ENCODE measurements around the gene CITED2.

Gene CITED2

GRCh38 chr6:139325686-139326085 lies 48.8 kb downstream of the CITED2 start:
- DNase-seq: no peak

GRCh38 chr6:139325125-139325524 lies 49.3 kb downstream of the CITED2 start:
- DNase-seq: peak; percentile 66

- DNase-seq: no peak
Observed at GRCh38 chr6:139324301-139324555, 50.2 kb downstream of the CITED2 start.

- peak; percentile 57 for DNase-seq
Observed at GRCh38 chr6:139323511-139324300, 50.7 kb downstream of the CITED2 start.

Data from hematopoietic multipotent progenitor cell treated with erythropoietin and hydrocortisone succinate and interleukin-3 and kit ligand, for 8 days (in vitro differentiated cells).